DMS 273 treated with DMSO at 0.1 percent for 48 hours (cell line): Measurements from ENCODE around the gene EXOC4.

ENCODE experiments used
- DNase-seq: peaks from one replicate; lab custom pipeline; 2025; lab: John Stamatoyannopoulos, UW

Gene EXOC4

DNA sequence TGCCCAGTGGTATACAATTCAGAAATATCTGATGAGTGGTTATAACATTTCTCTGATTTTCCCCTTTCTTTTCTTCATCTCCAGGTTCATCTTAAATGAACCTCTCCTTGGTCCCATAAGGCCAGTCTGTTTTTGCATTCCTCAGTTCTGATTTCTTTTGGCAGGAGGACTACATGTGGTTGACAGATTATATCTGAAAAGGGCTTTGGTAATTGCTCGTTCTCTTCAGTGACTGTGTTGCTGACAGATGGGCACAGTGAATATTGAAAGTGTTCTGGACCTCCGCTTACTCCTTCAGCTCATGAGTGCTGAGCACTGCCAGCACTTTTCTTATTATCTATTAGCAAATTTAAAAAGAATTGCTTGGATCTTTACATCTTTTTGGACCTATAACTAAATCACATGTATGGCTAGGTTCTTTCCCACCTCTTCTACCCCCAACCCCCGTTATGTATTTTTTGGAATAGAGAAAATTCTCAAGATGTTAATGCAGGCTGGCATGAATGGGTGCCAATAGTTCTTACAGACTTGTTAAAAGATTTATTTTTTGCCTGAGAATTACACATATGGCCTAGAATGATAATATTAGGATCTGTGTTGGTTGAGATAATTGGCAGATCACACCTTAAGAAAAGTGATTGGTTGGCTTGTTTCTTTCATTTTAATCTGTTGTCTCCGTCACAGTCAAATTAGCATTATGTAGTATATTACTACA is 323.0 kb downstream of the EXOC4 start:
- DNase-seq, result peak; percentile 98

DNA sequence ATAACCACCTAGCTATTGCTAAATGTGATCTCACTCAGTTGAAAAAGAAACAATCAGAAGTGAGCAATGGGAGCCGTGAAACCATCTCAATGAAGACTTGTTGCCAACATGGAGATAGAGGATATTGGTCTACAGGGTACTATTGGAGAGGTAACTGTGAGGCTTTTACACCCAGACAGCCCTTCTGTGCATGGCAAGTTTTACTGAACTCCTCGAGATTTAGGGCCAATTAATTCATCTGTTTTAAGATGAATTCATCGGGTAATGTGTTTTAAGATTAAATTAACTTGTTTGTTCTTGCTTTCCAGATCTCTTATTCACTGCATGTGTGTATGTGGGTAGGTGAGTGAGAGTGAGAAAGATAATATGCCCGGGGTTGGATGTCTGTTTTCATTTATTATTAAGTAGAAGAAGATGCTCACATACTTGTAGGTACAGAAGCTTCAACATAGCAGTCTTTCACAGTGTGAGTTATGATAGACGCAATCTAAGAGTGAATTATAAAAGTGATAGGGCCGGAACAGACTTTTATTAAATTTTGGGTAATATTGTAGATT is 323.8 kb downstream of the EXOC4 start:
- no peak for DNase-seq

DNA sequence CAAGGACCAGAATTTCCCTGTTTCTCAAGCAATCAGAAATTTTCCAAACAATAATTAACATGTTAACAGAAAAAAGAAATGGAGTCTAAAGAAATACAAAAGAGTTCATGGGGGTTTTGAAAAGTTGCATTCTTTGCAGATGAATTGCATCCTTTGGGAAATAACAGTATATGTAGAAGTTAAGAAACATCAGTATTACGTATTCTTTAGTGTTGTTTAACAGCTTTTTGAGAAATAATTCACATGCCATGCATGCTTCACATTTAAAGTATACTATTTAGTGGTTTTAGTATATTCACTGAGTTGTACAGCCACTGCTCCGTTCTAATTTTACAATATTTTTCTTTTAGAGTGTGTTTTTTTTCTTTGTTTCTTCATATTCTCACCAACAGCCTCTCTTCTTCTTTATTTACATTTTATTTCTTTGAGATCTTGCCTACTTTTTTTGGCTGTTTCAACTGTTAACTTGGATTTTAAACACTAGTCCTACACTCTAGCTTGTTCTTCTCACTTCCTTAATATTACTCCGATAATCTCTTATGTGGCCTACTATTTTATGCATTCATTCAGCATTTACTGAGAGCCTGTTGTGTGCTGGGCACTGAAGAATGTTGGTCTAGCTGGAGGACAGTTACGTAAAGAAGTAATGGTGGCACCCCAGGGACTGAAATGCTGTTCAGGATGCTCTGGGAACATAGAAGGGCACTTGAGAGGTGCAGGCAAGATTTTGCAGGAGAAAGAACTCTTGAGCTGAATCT is 330.1 kb downstream of the EXOC4 start:
- no peak for DNase-seq

DNA sequence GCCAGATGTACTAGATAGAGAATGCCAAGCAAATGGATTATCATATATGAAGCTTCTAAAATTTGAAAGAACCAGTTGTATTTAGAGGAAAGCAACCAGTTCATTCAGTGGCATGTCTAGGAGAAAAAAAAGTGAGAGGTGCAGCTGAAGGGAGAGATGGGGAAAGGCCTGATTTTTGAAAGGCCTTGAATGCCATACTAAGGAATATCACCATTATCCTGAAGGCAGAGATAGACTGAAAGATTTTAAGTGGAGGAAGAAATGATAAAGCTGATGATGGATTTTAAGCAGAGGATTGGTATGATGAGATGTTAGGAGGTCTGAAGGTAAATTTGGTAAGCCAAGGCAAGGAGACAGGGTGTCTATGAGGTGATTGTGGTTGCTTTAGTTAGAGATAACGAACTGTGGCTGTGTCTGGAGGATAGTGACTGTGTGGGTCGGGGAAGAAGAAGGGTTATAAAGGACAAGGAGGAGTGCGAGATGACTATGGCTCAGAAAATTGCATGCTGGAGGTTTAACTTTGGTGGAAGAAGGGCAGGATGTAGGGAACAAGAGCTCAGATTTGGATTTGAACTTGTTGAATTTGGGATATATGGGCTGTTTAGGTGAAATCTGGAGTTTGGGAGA is 330.8 kb downstream of the EXOC4 start:
- no peak for DNase-seq

DNA sequence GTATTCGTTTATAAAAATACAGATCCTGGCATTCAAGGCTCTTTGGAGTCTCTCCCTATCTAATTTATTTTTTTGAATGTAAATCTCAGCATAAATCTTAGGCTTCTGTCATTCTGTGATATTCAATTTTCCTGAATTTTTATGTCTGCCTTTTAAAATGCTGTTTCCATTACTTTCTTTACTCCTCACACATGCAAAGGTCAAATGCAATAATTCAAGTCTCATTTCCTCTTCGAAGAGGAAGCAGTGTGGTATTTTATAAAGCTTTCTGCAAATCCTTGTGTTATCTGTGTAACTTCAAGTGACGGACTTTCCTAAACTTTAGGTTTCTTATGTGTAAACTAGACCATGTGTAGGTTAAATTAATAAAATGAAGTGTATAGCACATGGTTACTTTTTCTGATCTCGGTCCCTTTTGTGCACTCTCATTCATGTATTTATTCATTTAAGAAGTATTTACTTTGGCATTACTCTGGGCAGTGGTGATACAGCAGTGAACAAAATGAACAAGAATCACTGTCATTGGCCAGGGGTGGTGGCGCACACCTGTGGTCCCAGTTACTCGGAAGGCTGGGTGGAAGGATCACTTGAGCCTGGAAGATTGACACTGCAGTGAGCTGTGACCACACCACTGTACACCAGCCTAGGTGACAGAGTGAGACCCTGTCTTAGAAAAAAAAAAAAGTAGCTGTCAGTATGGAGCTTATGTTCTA is 332.2 kb downstream of the EXOC4 start:
- no peak for DNase-seq

DNA sequence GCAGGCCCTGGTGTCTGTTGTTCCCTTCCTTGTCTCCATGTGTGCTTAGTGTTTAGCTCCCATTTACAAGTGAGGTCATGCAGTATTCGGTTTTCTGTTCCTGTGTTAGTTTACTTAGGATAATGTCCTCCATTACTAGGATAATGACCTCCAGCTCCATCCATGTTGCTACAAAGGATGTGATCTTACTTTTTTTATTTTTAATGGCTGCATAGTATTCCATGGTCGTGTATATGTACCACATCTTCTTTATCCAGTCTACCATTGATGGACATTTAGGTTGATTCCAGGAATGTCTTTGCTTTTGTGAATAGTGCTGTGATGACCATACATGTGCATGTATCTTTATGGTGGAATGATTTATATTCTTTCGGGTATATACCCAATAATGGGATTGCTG is 333.4 kb downstream of the EXOC4 start:
- no peak for DNase-seq

DNA sequence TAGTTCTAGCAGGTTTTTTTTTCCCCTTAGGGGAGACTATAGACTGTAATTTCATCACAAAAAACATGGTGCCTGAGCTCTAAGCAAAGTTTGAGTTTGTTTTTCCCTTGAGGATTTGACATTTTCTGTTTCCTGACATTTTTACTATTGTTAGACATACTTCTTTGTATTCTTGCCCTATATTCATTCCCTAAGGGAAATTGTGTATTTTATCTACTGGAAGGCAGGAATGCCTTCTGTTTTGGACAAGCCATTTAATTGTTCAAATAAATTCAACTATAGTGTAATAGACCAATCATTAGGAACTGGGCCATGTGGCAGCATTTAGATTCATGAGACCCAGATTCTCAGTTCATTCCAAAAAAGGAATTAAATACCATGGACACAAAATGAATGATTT is 335.0 kb downstream of the EXOC4 start:
- DNase-seq, result no peak

DNA sequence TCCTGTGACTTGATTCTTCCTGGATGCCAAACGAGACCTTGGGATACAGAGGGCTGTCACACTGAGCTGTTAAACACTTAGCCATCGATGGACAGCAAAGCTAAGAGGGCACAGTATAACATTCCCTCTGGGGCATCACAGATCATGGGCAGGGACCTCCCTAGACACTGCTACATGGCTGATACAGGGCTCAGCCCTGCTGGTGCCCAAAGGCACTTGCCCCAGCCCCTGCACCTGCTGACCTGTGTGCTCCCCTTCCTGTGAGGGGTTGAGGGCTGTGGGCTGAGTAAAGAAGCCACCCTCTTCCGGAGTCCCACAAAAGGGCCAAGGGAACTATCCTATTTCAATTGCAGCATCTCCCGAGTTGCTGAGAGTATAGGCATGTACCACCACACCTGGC is 337.9 kb downstream of the EXOC4 start:
- no peak for DNase-seq

DNA sequence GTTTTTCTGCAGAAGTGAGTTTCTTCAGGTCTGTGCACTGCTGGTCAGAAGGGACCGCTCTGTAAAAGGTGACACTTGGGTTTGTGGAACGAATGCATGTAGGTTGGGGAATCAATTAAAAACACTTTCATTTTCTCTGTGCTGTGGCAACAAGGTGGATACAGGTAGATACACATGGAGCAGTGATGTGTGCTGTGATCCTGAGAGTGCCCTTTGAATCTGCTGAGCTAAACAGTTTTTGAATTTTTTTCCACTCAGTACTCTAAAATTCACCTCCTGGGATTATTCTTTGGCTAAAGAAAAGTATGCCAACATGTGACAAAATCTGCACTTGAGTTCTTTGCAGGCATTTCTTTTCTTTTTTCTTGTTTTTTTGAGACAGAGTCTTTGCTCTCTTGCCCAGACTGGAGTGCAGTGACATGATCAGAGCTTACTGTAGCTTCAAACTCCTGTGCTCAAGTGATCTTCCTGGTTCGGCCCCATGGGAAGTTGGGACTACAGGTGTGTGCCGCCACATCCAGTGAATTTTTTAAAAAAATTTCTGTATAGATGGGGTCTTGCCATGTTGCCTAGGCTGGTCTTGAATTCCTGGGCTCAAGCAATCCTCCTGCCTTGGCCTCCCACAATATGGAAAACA is 338.9 kb downstream of the EXOC4 start:
- DNase-seq, result no peak

DNA sequence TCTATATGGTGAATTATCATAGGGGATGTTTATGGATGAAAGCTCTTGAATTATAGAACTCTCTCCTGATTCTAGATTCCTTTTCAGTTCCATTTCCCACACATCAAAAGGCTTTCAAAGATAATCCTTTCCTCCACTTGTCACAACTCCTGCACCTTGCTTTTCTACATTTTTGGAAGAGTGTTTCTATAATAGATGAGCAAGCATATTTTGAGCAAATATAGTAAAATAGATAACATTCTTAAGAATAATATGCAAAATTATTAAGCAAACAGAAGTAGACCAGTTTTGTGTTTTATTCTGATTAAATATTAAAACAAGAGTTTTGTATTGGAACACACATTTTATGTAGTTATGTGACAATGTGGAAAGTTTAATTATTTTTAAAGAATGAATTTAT is 340.7 kb downstream of the EXOC4 start:
- DNase-seq, result no peak

DNA sequence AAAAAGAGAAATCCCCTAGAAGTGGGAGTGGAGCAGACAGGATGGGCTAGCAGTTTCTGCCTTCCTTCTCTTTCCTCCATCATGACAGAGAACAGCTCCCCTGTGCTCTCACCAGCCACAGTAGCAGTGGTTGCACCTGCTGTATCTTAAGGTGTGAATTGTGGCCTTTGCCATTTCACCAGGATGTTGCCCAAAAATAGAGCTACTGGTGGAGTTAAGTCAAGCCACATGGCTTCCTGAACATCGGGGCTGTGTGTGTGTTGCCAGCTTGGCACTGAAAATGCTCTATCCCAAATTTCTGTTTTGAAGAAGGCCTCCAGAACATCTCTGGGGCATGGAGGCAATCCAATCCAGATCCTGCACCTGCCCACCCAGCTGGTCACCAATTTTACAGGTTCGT is 348.7 kb downstream of the EXOC4 start:
- DNase-seq, result no peak

DNA sequence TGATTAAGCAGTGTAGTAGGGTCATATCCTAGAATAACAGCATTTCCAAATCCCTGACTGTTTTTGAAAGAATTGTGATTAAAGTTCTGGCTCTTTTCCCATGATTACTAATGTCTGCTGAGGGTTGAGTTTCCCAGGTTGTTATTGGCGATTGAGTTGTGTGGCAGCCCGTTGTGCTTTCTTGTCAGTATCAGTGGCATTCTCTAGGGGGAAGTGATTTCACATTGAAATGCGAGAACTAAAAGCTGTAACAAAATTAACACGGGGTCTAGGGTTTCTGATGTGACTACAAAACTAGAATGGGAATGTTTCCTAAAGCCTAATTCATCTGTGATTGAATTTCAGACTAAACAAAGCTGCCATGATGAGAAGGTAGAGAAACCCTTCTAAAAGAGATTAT is 349.4 kb downstream of the EXOC4 start:
- DNase-seq, result peak; percentile 60

DNA sequence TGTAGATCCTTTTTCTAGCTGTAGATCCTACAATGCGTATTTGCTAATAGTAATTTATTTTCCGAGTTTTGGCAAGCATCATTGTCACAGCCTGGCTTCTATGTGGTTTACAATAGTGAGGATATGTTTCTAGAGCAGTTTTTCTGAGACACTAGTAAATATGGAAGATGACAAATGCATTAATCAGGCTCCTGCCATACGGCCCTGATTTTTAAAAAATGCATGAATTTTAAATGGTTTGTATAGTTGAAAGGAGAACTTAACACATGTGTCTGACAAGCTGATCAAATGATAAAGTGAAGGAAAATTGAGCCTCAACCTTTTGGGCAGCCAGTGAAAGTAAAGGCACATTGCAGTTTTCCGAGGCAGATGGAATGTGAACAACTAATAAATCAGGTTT is 354.1 kb downstream of the EXOC4 start:
- DNase-seq, result no peak

DNA sequence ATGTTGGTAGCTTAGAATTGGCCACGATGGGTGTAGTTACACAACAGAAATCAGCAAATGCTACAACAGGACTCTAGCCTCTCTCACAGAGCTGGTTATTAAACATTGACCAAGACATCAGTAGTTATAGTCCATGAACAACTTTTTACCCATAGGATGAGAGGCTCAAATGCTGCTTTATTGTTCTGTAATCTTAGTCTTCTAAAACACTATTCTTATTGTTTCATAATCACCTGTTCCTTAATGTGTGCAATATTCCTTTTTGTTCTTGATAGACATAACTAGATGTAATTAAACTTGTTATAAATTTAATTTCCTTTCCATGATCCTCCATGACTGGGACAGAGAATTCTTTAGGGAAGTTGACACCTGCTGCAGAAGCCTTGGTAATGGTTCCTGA is 356.9 kb downstream of the EXOC4 start:
- DNase-seq, result no peak

DNA sequence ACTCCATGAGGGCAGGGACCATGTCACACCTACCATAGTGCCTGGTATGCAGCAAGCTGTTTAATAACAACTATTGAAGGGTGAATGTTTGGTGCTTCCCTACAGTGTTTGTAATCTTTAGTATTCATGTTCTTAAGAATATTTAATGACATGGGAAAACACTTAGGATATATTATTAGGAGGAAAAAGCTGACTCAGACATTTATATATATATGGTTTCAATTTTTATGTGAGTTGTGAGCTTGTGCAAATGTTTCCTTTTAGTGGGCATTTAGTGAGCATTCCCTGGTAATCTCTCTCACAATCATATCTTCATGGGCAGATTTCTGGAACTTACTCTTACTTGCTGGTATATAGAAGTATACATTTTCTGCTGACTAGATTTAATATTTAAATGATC is 359.1 kb downstream of the EXOC4 start:
- no peak for DNase-seq

DNA sequence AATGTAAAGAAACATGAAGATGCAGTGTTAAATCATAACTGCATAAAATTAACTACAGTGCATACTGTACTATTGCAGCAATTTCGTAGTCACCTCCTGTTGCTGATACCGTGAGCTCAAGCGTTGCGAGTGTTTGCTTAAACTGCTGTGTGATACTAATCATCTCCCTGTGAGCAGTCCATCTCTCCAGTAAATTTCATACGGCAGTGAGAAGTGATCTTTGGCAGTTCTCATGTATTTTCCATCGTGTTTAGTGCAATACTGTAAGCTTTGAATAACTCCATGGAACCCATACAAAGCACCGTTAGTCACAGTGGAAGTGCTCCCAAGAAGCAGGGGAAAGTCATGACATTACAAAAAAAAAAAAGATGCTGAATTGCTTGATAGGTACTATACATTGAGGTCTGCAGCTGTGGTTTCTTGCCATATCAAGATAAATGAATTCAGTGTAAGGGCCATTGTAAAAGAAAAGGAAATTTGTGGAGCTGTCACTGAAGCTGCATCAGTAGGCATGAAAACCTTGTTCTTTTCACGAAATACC is 360.4 kb downstream of the EXOC4 start:
- DNase-seq, result no peak

DNA sequence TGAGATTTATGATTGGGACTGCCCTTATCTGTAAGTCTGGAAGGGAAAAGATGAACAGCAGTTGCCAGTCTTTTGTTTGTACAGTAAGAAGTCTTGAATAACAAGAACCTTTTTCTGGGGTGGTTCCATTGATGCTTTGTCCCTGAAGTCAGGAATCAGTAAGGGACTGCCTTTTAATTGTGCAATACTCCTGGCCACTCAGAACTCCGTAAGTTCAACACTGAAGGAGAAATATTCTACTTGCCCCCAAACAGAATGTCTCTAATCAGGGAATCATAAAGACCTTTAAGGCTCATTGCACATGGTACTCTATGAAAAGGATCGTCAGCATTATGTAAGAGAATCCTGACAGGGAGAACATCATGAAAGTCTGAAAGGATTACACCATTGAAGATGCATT is 361.4 kb downstream of the EXOC4 start:
- DNase-seq, result no peak

DNA sequence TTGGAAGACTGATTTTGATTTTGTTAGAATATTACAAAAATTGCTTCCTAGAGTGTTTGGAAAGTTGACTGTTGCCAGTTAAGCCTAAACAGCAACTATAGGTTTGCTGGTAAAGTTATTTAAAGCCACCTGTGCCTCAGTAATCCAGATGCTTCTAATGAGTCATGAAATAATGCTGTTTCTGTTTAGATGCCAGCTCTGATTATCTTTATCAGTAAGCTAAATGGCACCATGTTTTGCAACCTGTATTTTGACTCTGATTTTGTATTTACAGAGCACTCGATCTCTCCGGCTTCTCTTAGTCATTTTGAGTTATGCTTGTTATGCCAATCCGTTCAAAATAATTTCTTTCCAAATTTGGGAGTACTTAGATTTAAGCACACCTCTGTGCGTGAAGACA is 366.1 kb downstream of the EXOC4 start:
- no peak for DNase-seq

DNA sequence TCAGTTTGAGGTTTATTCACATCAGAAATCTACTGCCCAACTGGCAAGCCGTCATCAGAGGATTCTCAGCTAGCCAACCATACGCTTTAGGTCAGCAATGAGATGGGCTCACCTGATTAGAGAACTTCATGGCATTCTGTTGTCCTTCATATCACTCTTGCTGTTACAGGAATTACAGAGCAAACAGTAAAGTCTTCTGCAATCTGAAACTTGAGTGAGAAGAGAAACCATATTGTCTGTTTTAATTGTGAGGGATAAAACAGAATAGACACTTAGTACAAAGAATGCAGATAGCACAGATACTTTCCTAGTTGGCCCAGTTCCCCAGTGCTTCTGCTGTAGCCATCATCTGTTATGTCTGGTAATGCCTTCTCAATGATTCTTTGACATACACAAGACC is 366.6 kb downstream of the EXOC4 start:
- no peak for DNase-seq

DNA sequence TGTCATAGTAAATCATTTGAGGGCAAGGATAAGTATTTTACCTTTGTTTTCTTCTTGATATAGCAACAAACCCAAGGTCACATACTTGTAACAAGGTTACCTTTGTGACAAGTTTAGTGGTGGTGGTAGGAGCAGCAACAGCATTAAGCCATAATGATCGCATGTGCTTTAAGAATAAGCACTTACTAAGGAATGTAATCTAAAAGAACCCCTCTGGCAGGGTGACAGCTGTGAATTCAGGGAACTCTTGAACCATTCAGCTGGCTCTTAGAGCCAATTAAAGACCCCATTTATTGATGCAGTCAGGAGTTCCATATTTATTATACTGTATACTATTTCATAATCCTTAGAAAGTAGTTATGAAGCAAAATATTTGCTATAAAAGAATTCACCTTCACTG is 370.8 kb downstream of the EXOC4 start:
- no peak for DNase-seq

DNA sequence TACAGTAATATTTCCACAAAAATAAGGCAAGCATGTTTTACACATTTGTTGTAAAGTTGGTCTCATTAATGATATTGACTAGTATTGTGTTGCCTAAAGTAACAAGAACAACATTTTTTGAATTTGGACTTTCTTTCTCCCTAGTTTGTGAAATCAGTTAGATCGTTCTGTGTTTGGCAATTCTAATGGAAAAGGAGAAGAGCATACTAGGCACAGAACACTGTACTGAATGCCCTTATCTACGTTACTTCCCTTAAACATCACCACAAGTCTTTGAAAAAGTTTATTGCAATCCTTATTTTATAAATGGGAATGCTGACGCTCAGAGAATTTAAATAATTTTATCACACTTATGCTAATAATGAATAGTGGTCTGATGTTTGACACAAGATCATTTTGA is 372.2 kb downstream of the EXOC4 start:
- DNase-seq, result no peak

DNA sequence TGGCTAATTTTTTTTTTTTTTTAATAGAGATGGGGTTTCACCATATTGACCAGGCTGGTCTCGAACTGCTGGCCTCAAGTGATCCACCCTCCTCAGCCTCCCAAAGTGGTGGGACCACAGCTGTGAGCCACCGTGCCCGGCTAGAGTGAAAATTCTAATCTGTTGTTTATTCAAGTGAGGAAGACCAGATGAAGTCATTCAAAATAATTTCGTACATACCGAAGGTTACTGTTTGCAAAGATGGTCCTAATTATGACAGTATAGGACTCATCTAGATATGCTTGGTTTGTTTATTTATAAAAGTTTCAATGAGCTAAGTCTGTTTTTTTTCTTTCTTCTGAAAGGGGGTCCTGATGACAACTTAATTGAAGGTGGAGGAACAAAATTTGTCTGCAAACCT is 376.8 kb downstream of the EXOC4 start:
- no peak for DNase-seq
